HG02798 (cell line): ENCODE measurements around the gene EPHA6.
"Not testable (repeated sequence)": the region's sequence is repeated elsewhere in the genome, so short reads cannot be mapped to it uniquely, and the experiment has no call there.

Experiments used
- ATAC-seq: cut with Tn5 transposase; IDR thresholded peaks from one replicate; pipeline ENCODE4 v1.9.1; 2021; ENCODE audit warnings: mild to moderate bottlenecking; ENCODE audit not compliant: unreplicated experiment, poor library complexity

The EPHA6 gene

DNA sequence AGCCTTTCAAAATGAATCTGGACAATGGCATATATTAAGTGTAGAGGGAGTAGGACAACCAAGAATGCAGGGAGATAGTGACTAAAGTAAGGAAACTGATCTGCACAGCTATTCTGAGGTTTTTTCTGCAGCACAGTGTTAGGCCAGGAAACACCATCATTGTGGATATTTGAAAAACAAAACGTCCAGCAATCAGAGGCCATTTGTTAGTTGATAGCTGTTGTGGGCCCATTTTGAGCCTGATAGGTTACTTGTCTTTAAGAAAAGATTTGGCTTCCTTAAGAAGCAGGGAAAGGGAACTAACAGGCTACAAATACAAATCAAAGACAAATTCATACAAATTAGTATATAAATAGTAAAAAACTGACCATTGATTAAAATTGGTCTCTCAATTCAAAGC lies 574.4 kb downstream of the EPHA6 start:
- ATAC-seq = no peak

DNA sequence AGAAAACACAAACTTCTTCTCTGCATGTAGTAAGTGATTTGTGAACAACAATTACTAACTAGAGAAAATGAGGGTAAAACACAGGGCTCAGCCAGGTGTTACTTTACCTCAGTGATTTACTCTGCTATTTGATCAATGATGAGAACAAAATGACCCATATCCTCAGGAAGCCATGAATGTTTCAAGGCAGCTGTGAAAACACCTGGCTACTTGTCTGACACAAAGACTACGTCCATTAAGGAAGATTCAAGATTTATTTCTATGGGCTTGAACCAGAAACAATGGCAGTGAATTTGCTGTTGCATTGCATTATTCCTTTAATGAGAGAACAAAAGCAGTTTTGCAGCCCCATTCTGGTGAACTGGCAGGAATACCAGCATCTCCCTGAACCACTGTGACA lies 575.5 kb downstream of the EPHA6 start:
- ATAC-seq = no peak

DNA sequence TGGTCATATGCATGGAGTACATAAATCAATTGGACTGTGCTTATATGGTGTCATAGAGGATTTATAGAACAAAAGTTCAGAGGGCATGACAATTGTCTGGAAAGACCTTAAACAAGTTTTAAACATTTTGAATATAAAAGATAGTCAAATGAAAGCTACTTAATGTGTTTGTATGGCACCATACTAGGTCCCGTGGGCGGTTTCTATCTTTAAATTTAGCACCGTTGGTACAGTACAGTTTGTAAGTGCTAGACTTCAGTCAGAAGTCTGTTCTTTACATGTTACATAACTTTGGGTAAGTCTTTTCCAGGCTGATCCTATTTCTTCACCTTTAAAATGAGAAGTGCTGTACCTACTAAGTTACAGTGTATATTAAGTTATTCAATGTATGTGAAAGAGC lies 576.8 kb downstream of the EPHA6 start:
- no peak for ATAC-seq

DNA sequence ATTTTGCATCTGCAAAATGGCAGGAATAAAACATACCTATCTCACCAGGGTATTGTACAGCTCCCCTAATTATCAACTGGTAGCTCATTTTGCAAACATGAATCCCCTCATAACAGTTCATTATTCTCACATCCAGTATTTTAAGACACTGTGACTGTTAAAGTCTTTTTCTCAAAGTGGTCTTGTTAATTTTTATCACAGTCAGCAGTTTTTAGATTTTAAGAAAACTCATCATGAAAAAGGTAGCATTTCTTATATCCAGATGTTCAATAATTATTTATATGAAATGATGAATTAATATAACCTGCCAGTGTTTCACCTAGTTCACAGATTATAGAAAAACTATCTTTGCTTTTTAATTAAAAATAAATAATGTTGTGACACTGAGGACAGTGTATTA lies 595.2 kb downstream of the EPHA6 start:
- no peak for ATAC-seq

DNA sequence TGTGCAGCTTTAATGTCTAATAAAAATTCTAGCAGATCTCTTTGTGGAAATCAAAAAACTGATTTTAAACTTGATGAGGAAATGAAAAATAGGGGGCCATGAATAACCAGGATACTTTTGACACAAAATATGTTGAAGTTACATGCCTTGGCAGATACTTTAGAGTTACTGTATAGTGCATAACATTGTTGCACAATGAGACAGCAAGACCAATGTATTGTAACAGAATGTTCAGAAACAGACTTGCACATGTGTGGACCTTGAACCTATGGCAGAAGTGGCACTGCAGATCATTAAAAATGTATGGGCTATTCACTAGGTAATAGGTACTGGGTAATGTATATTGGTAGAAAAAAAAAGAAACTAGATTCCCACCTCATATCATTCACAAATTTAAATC lies 607.2 kb downstream of the EPHA6 start:
- ATAC-seq = no peak

DNA sequence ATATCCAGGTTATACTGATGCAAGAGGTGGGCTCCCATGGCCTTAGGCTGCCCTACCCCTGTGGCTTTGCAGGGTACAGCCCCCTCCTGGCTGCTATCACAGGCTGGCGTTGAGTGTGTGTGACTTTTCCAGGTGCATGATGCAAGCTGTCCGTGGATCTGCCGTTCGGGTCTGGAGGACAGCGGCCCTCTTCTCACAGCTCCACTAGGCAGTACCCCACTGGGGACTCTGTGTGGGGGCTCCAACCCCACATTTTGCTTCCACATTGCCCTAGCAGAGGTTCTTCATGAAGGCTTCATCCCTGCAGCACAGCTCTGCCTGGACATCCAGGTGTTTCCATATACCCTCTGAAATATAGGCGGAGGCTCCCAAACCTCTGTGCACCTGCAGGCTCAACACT lies 610.6 kb downstream of the EPHA6 start:
- ATAC-seq = no peak

DNA sequence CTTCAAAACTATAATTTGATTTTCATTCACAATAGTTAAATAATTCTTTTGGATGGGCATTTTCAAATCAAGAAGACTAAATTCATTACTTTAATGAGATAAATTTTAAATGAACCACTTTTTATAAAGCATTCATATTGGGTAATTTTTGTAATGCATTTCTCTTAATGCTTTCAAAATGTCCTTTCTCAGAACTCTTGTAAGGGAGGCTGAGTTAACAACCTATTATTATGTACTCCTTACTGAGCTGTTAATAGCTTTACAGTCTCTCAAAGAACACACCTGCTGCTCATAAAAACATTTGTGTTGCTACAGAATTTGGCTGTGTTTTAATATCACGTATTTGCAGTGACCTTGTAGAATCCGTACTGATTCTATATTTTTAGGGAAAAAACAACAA lies 616.2 kb downstream of the EPHA6 start:
- no peak for ATAC-seq

DNA sequence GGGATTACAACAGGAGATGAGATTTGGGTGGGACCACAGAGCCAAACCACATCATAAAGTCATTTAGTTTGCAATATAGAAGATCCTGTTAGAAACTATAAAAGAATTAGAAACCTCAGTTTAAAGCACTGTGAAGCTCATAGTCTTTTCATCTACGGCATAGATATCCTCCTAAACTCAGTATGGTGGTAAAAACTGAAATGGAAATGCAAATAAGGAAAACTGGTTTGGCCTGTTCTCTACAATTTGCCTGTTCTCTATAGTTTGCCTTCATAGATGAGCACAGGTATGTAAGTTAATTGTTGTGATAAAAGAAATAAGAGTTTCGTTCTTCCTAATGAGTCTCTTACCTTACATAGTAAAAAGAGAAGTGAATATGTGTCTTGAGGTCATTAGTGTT lies 618.5 kb downstream of the EPHA6 start:
- no peak for ATAC-seq

DNA sequence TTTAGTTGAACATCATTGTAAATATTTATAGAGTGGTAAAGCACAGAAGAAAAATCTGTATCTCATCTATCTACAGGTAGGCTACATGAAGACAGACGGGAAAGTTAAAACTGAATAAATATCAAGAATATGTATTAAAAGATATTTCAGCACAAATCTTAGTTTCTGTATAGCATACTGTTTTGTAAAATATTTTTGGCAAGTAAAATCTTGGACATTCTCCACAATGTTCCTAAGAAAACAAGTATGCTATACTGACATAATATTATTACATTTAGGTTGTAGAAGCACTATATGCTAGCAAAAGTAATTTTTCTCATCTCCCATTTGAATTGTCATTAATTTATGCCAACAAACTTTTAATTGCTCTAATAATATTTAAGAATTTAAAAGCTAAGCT lies 623.7 kb downstream of the EPHA6 start:
- ATAC-seq = no peak

DNA sequence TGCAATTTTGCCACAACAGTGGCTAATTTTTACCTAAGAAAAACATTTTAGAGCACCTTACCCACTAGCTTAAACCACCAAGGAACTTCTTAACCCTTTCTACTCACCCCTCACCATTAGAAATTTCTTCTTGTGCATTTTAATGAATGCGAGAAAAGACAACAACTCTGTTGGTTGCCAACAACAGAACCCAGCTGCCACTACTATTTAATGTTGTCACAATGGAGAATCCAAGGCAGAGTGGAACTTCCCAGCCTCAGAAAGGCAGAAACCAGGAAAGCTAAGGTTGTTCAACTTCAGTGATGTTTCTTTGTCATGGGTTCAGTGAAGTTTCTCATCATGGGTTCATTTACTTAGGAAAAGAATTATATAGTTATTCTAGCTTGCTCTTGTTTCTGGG lies 625.0 kb downstream of the EPHA6 start:
- ATAC-seq = no peak

DNA sequence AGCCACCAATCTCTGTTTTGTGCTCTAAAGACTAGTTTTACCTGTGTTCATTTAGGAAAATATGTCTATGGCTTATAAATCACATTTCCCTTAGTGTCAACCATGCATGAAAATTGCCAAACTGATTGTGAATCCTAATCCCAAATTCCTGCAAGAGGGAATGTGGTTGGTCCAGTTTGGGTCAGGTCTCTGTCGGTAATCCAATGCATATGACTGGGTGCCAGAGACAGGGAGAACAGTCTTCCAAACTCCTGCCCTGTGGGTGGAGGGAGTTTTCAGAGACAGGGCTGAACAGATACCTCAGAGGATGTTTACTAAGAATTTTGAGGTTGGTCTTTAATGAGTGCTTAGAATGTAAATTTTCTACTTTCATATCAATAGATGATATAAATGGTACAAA lies 649.6 kb downstream of the EPHA6 start:
- no peak for ATAC-seq

DNA sequence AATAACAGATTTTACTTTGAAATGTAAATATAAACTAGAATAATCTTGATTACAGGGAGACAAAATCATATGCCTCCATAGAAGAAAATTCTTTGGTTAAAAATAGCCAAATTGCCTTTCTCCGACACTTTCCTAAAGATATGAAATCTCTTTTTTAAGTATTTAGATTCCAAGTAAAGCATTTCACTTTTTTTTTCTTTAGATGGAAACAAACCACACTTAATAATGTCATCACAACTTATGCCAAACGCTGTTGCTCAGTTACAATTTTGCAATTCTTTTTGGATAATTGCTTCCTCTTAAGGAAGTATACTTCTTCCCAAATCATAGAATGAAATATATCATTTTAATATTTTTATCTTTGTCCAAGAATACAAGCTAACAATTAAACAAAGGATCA lies 656.1 kb downstream of the EPHA6 start:
- ATAC-seq = no peak

DNA sequence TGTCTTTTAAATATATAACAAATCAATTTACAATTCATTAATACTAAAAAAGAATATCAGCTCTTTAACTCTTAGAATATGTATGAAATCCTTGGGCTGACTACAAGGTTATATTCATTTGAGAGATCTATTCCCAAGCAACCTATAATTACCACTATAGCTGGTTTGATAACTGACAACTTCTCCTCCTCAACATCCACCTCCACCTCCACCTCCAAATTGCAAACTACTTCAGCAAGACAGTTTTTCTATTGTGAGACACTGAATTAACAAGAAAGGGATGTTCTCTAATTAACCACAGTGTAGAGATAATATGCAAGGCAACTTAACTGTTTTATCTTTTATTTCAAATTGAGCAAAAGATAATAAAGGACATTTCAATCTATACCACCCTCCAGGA lies 665.3 kb downstream of the EPHA6 start:
- no peak for ATAC-seq

DNA sequence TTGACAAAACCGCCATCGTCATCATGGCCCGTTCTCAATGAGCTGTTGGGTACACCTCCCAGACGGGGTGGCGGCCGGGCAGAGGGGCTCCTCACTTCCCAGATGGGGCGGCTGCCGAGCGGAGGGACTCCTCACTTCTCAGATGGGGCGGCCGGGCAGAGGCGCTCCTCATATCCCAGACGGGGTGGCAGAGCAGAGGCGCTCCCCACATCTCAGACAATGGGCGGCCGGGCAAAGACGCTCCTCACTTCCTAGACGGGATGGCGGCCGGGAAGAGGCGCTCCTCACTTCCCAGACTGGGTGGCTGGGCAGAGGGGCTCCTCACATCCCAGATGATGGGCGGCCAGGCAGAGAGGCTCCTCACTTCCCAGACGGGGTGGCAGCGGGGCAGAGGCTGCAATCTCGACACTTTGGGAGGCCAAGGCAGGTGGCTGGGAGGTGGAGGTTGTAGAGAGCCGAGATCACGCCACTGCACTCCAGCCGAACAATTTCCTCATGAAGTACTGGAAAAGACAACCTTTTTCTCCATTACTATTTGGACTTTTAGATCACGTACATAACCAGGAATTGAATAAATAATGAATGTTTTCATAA lies 666.4 kb downstream of the EPHA6 start:
- not testable (repeated sequence) for ATAC-seq

DNA sequence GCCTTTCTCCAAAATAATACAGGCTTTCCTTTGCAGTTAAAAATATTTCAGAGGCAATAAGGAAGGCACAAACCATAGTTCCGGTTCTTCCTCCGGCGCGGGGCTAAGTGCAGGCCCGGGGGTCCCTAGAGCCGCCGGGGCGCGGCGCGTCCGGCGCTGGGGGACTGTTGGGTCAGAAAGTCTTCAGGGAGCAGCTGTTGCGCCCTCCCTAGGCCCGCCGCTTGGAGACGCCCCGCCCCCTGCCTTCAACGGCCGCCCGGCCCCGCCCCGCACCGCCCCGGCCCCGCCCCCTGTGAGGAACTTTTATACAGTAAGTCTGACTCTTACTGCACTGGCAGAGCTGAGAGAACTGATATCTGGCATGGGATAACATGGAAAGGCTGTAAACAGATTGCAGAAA lies 667.0 kb downstream of the EPHA6 start:
- no peak for ATAC-seq

DNA sequence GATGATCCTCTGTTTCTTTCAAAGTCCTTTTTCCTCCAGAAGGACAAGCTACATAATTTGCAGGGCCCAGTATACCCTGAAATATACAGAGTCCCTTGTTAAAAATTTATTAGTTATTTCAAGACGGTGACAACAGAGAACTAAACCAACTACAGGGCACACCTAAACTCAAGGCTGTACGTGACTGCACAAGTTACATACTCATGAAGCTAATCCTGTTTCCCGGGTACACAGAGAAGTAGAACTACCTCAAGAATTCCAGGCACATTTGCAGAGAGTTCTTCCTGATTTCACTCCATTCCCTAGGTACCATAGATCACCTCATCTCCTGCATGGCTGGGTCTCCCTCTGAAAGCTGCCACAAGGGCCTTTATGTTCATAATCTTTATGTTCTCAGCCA lies 670.8 kb downstream of the EPHA6 start:
- no peak for ATAC-seq

DNA sequence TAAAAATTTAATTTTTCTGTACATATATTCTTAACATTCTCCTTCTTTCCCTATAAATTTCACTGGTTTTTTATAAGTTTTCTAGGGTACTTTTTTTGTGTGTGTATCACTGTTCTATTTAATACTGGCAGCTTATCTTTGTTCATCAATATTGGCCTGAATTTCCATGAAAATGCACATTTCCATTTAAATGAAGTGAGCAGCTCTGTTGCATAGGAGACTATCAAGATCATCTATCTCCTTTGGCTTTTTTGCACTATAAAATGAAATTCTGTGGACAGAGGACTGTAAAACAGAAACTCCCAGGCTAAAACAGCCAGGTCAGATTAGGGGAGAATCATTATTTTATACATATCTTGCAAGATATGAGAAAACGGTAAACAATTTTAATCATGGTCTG lies 673.2 kb downstream of the EPHA6 start:
- no peak for ATAC-seq

DNA sequence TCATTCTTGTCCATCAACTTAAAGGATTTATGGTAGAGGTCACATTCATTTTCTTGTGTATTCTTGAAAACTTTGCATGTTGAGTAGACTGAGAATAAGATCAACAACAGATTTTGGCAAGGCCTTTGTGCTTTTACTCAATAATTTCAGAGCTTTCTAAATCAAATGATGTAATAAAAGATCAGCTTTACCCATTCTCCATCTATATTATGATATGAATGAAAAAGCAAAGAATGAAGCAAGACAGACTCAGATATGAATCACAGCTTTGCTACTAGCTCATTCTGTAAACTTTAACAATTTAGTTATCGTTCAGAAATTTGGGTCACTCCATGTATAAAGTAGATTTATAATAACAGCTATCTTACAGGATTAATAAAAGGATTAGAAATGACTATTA lies 674.3 kb downstream of the EPHA6 start:
- ATAC-seq = no peak

DNA sequence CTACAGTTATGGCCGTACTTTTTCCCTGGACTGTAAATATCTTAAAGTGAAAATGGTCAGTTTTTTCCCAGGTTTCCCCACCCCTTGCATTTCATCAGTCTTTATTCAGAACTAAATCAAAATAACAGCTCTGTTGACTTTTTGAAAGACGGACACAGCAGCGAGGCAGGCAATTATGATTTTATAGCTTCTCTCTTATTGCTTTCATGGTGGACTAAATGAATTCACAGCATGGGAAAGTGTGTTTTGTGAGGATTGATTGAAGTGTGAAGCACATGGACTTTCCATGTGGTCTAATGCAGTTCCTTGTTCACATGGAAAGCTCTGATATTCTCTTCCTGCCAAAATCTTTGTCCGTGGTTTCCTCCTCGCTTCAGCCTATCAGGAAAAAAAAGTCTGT lies 681.5 kb downstream of the EPHA6 start:
- no peak for ATAC-seq

DNA sequence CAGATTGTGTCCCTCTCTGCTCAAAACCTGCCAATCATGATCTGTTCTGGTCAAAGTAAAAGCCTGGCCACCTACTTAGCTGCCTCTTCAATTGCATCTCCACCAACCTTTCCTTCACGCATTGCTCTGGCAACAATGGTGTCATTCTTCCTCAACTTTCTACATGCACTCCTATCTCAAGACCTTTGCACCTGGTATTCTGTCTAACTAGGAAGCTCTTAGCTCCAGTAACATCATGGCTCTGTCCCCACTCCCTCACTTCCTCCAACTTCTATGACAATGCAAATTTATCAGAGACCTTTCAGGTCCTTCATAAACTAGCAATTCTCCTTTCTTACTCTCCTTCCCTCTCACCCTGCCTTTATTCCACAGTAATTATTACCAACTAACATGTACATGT lies 682.7 kb downstream of the EPHA6 start:
- no peak for ATAC-seq

DNA sequence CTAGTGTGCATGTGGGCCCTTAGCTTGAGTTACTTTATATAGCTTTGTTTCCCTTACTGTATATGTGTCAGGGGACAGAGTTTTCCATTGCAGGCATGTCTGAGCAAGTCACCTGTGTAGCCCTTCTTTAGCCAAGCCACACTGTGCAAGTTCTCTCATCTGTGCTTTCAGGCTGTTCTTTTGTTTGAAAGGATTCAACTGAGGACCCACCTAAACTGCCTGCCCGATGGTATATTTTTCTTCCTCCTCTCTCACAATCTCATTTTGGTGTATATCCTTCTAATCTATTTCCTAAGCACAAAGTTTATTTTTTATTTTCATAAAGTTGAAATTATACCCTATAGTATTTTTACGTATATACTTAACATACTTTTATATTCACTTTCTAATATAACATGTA lies 690.1 kb downstream of the EPHA6 start:
- no peak for ATAC-seq

DNA sequence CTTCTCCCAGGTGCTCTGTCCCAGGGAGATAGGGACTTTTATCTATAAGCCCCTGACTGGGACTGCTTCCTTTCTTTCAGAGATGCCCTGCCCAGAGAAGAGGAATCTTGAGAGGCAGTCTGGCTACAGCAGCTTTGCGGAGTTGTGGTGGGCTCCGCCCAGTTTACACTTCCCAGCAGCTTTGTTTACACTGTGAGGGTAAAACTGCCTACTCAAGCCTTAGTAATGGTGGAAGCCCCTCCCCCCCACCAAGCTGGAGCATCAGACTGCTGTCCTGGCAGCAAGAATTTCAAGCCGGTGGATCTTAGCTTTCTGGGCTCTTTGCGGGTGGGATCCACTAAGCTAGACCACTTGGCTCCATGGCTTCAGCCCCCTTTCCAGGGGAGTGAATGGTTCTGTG lies 696.4 kb downstream of the EPHA6 start:
- ATAC-seq = no peak

DNA sequence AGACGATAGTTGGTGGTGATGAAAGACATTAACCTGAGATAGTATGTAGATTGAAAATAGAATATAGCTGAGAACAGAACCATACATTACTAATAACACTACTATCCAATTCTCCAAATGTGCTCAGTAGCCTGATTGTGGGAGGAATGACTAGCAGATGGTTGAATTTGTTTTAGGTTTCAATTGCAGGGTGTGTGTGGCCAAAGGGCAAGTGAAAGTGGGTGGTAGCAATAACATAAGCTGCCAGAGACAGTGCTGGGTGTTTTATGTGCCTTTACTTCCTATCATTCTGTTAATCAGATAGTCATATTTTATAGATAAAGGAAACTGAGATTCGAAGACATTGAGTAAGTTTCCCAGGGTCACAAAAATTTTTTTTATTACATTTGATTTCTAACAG lies 700.7 kb downstream of the EPHA6 start:
- ATAC-seq = no peak
